GDM1 (cell line): Measurements from ENCODE around the gene LCMT2.

Source experiments
- DNase-seq: peaks from one replicate; lab custom pipeline; 2025; lab: John Stamatoyannopoulos, UW

LCMT2 gene

DNA sequence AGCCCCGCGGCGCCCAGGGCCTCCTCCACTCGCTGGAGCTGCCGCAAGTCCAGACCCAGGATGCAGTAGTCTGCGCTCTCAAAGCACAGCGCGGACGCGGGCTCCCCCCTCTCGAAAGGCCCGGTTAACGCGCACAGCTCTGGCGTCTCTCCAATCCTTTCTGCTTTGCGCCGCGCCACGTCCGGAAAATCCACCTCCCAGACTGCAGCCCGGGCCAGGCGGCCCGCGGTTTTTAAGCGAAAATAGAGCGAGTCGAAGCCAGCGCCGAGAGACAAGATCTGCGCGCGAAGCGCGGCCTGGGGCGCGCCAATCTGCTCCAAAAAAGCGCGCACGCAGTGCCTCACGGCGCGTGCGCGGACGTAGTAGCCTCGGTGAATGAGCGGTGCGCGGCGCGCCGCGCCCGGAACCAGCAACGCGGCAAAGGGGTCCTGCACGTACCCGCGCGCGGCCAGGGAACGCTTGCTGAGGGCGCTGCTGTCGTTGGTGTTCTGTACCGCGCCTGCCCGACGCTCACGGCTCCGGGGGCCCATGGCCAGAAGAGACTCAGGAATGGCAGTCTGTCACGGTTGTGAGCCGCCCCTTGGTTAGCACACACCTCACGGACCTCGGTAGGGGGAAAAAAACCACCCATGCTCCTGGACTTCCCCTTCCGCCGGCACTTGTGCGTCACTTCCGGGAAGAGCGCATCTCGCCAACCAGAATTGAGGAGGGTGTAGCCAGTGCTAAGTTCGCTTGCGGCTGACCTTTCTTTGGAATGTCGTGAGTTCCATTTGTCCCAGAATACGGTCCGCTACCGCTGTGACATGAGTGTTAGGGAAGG, at the start of gene LCMT2:
TSS of gene LCMT2 (minus strand) at position 614 of the 820 bp plus-strand sequence. CDS start at position 530, 84 bp downstream.
- DNase-seq = peak; percentile 84

DNA sequence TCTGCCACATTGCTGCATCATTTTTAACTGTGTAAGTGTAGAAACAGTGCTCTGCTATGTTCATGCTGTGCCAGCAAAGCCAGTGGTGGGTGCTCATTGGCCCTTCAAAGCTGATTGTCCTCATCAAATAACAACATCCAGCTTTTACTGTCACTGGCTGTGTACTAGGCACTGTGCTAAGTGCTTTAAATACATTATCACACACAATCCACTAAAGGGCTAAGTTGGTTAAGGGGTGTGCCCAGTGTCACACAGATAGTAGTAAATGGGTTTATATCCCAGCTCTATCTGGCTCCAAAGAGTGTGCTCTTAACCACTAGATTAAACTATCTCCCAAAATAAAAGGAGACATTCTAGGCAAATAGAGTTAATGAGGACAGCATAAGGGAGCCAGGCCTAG, 48.2 kb upstream of the LCMT2 start:
- no peak for DNase-seq

GRCh38 chr15:43376017-43376705, 45.8 kb upstream of the LCMT2 start:
- no peak for DNase-seq

GRCh38 chr15:43370975-43371974, 40.9 kb upstream of the LCMT2 start, which contains the start of the genes TUBGCP4 and ZSCAN29:
Gene TUBGCP4 (plus strand): TSS chr15:43371101. CDS start chr15:43371355, 254 bp downstream.
Gene ZSCAN29 (minus strand): TSS chr15:43371043. CDS start chr15:43369913, 1,130 bp downstream.
- DNase-seq = peak; percentile 75

DNA sequence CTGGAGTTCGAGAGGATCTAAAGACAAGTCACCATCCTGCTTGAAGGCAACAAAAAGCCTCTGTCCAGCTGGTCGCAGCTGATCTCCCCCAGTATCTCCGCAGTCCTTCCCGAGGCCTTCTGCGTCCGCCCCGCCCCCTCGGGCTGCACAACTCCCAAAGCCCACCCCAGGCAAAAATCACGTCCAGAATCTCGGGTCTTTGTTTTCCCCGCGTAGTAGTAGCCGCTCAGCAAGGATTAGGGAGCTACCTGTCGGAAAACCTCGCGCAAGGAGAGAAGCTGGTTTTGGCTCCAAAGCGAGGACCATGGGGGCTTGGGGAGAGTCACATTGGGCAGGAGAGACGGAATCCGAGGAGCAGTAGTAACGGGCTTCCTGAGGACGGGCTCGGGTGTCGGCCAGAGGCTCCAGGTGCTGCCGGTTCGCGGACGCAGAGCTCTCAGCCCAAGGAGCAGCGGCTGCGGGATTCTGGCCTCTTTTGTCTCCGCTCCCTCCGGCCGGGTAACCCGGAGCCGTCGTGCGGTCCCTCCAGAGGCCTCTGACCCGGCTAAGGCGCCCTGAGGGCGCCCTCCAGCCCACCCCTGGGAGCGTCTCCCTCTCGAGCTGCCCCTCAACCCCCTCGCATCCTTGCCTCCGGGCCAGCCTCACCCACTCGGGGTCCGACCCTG, 40.1 kb upstream of the LCMT2 start:
- DNase-seq = no peak

DNA sequence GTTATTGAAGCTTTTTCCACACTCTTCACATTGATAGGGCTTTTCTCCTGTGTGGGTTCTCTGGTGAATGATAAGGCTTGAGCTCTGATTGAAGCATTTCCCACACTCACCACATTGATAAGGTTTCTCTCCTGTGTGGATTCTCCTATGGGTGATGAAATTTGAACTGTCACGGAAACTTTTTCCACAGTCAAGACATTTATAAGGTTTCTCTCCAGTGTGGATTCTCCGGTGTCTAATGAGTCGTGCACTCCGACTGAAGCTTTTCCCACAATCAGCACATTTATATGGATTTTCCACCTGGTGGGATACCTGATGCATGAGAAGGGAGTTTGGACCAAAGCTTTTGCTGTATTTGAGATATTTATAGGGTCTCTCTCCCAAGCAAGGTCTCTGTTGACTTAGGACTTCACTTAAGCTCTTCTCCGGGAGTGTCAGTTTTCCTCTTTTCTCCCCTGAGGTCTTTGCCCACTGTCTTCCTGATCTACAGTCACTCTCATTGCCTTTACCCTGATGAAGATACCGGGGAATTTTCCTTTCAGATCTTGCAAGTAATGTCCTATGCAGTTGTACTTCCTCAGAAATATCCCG, 31.0 kb upstream of the LCMT2 start:
- no peak for DNase-seq

DNA sequence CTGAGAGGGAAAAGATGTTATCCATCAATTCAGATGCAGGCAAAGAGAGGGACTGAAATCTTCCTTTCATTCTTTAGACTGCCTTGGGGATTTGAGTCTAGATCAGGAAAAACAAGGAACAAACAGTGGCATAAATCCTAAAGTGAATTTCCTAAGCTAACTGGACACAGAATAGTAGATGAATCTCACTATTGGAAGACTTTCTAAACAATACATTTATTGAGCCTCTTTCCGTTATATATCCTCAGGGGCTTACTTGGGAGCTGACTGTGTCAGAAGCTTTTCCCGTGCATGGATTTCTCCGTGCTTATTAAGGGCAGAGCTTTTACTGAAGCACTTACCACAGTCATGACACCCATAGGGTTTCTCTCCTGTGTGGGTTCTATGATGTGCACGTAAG, 30.4 kb upstream of the LCMT2 start:
- DNase-seq = no peak

DNA sequence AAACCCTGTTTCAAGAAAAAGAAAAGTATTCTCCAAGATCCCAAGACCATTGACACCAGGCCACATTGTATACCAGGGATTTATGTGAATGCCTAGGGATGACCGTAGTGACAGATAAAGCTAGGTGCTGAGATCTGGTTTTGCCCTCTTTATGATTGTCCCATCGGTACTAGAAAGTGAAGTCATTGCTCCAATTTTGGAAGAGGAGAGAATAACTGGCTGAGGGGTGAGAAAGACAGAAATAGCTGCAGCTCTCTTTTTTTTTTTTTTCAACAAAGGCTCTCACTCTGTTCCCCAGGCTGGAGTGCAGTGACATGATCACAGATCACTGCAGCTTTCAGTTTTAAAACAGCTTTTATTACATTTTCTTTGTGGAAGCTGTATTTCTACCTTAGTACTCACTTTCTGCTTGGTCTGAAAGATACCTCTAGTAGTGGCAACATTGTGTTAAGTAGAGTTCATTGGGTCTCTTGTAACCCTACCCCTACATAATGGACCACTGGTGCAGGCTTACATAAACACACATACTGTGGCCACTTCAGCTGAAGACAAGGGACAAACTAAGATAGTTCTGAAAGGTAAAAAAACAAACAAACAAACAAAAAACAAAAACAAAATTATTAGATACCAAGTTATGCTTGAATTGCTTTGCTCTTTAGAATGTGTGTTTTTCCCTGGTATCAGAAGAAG, 22.5 kb upstream of the LCMT2 start:
- DNase-seq = no peak

DNA sequence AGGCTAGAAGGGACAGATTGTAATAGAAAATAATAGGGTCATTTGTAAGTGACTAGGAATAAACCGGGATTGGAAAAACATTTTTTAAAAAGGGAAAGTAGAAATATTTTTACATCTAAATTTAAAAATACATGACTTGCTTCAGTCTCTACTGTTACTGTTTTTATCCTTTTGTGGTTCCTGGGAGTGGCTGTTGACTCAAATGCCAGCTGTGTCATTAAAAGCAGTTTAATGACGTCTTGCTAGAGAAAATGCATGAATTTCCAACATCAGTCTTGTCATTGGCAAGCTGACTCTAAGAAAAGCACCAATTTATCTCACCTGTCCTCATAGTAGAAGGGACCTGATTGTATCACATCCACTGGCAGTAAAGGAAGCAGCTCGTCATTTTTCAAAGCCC, 16.7 kb upstream of the LCMT2 start:
- DNase-seq = no peak

GRCh38 chr15:43346305-43346704, 15.9 kb upstream of the LCMT2 start:
- DNase-seq = no peak

GRCh38 chr15:43330780-43331087, 361 bp upstream of the LCMT2 start:
- DNase-seq = no peak

- DNase-seq = no peak
These were observed 985 bp downstream of the LCMT2 start for GRCh38 chr15:43329217-43329959.

- DNase-seq = no peak
These were observed 5.2 kb downstream of the LCMT2 start for GRCh38 chr15:43325039-43325684.

DNA sequence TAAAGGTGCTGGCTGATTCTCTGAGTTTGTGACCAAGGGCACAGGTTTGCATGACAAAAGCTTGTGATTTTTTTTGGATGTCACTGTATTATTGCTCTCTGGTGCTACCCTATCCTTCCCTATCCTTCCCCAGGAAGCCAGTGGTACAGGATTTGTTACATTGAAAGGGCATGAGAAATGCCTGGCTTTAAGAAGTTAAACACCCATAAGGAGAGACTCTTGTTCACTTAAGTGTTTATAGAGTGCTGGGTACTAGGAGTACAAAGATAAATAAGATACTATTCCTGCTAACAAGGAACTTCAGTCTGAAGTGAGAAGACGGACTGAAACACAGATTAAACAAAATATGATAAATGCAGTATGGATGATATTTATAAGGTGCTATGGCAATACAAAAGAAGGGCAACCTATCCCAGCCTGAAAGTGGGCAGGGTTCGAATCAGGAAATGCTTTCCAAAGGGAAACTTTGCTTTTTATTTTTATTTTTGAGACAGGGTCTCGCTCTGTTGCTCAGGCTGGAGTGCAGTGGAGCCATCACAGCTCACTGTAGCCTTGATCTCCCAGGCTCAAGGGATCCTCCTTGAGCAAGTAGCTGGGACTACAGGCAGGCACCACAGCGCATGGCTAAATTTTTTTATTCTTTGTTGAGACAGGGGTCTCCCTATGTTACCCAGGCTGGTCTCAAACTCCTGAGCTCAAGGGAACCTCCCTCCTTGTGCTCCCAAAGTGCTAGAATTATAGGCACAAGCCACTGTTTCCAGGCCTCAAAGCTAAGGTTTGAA, 11.2 kb downstream of the LCMT2 start:
- no peak for DNase-seq

GRCh38 chr15:43317566-43318184, 12.7 kb downstream of the LCMT2 start:
- no peak for DNase-seq

DNA sequence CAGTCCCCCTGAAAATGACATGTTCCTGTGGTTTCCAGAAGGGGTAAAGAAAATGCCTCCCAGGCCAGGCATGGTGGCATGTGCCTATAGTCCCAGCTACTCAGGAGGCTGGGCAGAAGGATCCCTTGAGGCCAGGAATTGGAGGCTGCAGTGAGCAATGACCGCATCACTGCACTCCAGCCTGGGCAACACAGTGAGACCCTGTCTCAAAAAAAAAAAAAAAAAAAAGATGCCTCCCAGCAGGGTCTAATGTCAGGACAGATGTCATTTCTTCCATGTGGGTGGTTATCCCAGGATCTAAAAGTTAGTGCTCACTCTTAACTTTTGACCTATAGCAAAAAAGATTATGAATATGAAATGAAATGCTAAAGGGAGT, 13.4 kb downstream of the LCMT2 start:
- DNase-seq = no peak

DNA sequence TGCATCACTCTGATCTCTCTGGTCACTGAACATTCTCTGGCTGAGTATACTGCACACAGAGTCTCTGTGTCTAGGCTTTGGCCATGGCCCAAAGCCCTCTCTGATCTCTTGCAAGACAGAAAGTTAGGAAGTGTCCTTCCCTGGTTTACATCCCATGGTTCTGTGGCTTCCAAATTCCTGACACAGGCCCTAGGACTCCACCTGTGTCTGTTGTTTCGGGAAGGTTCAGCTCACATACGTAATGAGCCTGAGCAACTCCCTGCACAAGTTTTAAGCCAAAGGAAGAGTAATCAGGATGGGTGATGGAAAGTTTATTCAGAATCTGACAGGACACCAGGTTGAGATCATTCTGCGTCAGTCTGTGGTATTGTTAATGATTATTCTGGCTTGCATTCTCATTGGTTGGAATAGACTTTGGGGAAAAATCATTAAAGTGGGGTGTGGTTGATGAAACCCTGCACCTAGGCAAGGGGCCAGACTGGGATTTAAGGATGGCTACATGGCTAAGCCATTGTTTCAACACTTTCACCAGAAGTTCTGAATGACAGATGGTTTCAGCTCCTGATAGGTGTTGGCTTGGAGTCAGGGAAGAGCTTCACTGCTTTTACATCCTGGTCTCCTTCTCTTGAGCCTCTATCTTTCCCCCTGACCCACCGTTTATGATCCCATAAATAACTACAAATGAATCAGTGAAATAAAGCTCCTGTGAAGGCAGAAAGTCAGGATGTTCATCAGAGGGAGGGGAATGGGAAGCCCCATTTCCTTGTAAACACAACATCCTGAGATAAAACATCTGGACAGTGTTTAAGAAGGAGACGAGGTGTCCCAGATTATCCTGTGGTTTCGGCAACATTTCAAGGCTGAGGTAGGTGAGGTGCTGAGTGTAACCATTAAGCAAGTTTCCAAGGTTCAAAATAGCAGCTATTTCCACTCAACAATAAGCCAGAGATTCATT, 14.1 kb downstream of the LCMT2 start:
- DNase-seq = no peak
